GM21619 (cell line): ENCODE measurements around the gene BLM.
"Not testable (repeated sequence)": the region's sequence is repeated elsewhere in the genome, so short reads cannot be mapped to it uniquely, and the experiment has no call there.

Experiments used
- ATAC-seq: cut with Tn5 transposase; IDR thresholded peaks from one replicate; pipeline ENCODE4 v1.9.1; 2021; ENCODE audit not compliant: unreplicated experiment

Gene BLM

DNA sequence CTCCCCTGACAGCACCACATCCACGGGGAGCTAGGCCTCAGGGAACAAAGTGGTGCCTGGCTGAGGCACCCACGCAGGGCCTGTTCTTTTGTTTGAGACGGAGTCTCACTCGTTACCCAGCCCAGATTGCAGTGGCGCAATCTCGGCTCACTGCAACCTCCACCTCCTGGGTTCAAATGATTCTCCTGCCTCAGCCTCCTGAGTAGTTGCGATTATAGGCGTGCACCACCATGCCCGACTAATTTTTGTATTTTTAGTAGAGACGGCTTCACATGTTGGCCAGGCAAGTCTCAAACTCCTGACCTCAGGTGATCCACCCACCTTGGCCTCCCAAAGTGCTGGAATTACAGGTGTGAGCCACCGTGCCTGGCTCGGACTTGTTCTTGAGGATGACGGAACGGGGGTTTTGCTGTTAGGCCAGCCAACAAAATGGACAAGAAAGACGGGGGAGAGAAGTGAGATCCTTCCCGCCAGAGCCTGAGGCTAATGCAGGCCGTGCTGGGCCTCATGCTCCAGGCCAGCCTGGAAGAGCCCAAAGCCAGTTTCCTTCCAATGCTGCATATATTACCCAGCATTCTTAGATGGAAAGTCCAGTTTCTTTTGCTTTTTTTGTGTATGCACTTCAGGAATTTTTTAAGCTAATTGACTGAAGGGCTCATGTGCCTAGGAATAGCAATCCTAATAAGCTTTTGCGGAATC, 123.2 kb downstream of the BLM start:
- ATAC-seq = no peak

DNA sequence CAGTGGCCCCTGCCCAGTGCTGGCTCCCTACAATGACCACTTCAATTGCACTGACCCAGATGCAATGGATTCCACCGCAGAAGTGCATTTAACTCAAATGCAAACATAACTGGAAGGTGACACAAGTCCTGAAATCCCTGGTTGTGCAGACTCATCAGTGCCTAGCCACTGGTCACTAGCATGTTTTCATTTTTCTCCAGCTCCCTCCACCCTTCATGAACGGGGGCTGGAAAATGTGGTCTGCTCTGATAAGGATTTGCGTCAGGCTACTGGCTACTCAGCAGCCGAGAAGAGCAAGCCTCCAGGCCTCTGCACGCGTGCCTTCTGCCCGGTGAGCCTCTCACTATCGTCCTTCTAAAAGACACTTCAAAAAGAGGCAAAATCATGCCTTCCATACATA, 123.8 kb downstream of the BLM start:
- no peak for ATAC-seq

DNA sequence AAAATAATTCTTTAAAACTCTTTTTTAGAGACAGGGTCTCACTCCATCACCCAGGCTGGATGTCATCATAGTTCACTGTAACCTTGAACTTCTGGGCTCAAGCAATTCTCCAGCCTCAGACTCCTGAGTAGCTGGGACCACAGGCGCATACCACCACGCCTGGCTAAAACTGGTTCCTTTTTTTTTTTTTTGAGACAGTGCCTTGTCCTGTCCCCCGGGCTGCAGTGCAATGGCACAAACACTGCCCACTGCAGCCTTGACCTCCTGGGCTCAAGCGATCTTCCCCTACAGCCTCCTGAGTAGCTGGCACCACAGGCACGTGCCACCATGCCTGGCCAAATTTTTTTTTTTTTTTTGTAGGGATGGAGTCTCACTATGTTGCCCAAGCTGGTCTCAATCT, 127.5 kb downstream of the BLM start:
- ATAC-seq = no peak

DNA sequence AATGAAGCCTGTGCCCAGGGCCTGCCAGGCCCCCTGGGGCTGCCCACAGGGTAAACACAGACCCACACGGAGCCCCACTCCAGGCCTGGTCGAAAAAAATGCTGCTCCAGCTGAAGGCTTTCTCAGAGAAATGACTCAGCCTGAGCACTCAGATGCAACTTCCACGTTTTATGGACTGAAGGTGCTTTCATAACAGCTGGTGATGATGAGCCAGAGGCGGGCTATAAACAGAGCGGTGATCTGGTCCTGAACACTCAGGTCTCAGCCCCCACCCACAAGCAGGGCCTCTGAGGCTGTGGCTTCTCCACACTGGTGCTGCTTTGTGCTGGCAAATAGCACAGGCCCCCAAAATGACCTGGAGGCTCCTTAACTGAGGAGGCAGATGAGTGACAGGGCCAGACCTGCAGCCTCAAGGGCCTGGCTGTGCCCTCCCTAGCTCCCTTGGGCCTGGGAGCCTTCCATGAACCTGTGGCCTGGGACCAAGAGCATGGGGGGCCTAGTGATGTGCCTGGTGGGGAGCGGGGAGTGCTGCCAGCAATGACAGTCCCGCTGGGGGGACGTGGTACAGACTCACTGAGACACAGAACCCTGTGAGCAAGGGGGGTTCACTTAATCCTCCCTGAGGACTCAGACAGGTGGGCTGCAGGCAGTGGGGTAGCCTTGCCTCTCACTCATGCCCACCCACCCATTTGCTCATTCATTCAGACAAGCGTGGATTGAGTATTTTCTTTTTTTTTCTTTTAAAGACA, 128.2 kb downstream of the BLM start:
- peak; percentile 87 for ATAC-seq

DNA sequence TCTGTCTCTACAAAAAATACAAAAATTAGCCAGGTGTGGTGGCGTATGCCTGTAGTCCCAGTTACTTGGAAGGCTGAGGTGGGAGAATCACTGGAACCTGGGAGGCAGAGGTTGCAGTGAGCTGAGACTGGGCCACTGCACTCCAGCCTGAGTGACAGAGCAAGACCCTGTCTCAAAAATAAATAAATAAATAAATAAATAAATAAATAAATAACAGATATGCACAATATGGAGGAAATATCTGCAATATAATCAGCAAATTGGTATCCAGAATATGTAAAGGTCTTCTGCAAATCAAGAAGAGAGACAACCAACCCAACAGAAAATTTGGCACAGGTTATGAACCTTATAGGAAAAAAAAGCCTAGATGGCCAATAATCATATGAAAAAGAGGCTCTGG, 132.3 kb downstream of the BLM start:
- ATAC-seq = not testable (repeated sequence)

DNA sequence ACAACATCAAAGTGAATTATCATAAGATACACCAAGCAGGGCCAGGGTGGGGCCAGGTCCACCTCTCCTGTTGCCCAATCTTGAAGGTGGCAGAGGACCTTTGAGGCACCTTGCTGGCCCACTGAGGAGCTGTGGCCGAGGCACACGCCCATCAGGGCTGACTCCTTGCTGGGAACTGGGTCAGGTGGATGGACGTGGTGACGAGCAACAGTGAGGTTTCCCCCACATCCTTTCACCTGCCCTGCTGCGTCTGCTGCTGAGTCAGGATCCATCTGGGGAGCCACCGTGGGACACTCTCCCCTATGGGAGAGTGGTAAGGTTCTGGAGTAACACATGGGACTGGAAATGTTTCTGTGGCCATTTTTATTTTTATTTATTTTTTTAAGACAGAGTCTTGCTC, 134.0 kb downstream of the BLM start:
- ATAC-seq = no peak

DNA sequence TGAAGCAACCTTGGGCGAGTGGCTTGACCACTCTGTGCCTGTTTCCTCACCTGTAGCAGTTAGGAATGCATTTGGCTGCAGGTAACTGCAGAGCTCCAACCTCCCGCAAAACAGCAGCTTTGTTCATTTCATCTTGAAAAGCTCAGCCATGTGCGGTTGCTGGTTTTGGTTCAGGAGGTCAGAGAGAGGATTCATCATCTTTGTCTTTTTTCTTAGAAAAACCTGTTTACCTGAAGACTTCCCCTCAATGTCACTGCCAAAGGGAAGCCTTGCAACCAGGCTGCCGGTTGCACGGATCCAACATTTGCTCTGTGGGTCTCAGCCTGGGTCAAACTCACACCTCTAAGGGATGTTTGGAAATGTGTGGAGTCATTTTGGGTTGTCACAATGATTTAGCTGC, 134.8 kb downstream of the BLM start:
- no peak for ATAC-seq

DNA sequence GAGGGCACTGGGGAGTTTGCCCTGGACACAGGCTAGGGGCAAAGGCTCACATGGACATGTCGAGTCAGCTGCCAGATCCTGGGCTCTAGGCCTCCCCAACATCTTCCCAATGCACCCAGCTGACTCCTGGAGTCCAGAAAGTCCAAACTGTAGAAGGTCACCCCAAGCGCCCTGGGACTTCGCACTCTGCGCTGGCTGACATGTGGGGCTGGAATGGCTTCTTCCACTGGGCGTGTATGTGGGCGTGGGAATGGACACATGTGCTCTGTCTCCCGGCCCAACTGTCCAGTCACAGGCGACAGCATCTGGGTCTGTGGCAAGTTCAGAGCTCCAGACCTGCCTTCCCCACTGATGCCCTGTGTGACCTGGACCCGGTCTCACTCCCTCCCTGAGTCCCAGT, 138.0 kb downstream of the BLM start:
- ATAC-seq = no peak

DNA sequence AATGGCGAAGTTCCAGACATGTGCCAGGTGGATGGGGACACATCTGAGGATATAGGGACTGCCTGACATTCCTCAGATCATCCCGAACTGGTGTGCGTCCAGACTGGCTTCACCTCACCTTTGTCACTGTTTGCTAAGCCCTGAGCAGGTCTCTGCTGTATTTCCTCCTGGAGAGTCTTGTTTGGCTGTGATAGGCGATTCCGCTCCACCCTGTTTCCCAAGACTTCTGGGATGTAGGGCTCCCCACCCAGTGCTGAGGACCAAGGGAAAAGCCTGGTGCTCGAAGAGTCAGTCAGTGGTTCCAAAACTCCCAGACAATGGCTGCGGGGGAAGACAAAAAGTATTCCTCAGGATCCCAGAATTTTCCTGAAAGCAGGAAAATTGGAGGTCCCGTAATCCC, 140.2 kb downstream of the BLM start:
- ATAC-seq = no peak

DNA sequence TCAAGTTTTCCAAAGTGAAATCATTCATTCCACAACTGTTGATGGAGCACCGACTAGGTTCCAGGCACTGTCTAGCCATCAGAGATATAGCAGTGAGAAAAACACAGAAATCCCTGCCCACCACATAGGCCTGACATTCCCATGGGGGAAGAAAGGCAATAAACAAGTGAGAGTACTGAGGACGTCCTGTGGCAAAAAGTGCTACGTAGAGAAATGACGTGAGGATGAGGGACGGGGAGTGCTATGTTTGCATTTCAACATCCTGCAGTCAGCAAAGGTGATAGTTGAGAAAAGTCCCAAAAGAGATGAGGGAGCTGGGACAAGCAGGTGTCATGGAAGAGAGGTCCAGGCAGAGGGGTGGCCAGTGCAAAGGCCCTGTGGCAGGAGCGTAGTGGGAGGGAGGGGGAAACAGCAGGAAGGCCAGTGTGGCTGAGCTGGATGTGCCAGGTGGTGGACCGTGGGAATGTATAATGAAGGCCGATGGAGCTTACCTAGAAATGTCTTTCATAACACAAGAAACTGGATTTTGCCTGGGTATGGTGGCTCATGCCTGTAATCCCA, 140.8 kb downstream of the BLM start:
- ATAC-seq = no peak

DNA sequence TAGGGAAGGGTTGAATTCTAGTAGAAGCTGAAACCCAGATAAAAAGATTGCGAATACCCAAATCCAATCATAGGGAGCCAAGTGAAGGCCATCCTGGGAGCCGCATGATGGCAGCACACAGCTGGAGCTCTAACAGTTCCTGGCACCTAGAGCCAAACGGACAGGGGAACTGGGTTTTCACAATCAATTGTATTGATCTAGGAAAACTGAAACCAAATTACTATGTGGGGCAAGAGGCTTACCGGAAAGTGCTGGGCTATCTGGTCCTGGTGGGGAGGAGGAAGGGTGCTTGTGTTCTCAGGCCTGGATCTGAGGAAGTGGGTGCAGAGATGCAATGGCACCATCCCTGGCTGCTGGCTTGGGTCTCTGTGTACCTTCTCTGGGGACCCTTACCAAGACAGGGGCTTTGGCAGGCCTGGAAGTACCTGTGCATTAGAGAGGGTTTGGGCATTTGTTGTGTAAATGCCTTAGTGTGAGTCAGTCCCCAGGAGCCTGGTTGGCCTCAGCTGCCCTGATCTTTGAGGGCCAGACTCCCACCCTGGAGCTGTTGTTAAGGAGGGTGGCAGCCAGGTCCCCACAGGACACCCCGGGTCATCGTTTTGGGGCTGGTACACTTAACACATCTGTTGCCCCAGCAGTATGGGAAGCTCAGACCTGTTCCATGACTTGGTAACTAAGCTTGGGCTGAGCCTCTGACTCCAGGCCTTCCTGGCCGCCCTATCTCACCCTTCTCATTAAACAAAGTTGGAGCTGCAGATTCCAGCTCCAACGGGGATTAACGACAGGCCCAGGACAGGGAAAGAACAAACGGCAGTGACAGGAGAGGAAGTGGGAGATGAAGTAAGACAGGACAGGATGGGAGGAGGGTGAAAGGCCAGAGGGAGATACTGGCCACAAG, 142.3 kb downstream of the BLM start:
- no peak for ATAC-seq

DNA sequence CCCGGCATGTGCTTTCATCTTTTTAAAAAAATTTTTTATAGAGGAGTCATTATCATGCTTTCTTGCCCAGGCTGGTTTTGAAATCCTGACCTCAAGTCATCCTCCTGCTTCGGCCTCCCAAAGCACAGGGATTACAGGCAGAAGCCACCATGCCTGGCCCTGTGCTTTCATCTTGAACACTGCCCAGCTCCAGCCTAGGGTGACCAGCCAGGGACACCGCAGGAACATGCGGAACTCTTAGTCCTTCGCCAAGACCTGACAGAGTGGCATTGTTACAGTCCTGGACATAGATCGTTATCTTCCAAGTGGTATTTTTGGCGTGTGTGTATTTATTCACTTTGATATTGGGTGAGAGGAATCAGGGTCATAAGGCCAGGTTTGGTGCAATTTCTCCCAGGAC, 143.3 kb downstream of the BLM start:
- no peak for ATAC-seq

DNA sequence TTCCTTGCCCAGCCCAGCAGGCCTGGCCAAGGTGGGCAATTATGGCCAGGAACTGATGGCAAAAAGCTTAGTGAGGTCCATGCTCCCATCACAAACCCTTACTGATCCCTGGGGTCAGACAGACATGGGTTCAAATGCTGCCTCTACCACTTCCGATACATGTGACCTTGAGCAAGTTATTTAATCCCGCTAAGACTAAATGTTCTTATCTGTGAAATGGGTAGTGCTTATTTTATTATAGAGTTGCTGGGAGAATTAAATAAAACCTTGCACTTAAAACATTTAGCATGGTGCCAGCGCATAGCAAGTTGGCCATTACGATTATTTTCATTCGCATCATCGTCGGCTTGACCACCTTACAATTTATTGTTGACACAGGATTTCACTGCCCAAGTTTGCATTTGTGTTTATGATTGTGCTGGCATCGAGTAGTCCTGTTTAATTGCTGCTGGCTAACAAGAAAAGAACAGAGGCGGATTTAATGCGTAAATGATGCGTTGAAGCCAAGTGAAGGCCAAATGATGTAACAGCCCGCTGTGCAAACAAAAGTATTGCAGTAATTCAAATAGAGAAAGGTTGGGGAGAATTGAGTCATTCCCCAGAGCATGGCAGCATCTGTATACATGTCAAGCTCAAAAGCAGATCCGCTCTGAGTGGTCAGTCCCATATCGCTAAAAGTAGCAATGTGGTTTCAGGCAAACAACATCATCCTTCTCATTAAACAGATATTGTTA, 144.0 kb downstream of the BLM start:
- ATAC-seq = no peak

DNA sequence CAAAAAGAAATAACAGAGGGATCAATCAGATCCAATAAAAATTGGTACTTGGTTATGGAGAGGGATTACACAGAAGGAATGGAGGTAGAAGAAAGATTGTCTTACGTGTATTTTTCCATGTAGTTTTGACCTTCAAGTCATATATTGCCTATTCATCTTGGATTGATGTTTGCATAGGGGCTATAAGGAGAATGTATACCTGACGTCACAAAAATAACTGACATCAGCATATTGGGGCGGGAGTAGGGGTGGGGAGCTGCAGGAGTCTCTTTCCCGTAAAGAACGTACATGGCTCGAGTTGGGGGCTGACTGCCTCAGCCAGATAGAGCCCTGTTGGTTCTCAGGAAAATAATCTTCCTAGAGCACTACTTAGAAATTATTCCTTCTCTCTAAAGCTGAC, 145.3 kb downstream of the BLM start:
- ATAC-seq = no peak

DNA sequence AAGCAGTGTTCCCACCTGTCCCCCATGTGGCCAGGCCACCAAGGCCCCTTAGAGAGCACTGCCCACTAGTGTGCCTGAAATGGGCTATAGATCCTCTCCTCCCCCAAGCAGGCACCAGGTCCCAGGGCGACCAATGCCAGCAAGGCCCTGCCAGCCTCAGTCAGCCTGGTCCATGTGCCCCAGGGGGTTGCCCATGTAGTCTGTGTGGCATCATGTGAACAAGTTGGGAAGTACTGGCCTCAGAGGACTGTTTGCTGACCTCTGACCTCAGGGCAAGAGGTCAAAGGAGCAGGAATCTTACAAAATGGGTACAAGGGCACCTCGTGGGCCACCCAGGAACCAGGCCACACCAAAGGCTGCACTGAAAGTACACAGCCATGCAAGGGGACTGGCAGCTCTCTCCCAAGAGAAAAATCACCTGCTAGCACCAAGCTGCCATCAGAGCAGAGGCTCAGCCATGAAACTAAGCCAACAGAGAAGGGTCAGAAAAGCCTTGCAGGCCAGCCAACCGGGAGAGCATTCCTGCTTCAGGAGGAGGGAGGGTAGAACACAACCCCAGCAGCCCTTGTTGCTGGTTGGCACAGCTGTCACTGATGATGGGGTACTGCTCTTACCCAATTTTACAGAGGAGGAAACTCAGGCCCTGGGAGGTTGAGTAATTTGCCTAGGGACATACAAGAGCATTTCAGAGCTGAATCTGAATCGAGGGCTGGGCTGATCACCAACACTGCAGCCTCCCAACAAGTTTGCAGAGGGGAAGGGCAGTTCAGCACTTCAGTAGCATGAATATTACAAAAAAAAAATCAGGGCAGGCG, 146.0 kb downstream of the BLM start:
- ATAC-seq = no peak

DNA sequence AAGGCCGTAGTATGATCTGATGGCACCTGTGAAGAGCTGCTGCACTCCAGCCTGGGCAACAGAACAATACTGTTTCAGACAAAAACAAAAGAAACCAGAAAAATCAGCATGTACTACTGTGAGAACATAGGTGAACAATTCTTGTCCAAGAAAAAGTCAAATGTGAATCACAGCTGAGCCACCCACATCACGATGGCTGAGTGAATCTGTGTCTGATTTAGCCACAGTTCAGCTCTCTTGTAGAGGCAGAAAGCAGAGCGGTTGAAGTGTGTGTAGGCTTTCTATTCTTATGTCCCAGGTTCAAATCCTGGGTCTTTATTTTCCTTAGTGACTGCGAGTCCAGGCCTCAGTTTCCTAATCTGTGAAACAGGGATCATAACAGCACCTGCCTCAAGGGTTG, 146.8 kb downstream of the BLM start:
- ATAC-seq = no peak

DNA sequence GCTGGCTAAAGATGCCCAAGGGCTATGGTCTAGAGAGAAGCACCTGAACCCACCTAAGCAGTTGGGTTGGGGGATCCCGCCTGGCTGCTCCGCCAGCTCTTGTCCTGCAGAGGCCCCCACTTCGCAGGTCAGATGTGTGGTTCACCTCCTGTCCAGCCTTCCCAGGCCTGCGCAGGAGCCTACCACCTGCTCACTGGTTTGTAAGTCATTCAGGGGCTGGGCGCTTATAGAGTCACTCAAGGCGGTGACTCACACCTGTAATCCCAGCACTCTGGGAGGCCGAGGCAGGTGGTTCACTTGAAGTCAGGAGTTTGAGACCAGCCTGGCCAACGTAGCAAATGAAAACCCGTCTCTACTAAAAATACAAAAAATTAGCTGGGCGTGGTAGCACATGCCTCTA, 147.4 kb downstream of the BLM start:
- no peak for ATAC-seq

DNA sequence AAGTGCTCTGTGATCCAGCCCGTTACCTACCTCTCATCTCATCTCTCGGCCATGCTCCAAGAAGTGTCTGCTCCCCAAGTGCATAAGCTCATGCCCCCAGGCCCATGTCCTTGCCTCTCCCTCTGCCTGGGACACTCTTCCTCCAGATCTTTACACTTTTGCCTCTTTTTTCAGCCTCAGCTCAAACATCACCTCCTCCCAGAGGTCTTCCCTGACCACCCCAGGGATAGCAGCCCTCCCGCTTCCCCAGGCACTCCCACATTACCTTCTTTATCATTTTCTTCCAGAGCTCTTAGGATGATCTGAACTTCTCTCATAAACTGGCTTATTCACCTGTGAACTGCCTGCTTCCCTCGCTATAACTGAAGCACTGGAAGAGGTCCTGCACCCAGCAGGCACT, 148.6 kb downstream of the BLM start:
- no peak for ATAC-seq
